HG03565 (cell line): ENCODE data around the gene INPP5A.
A peak's percentile ranks its signal among the peaks of the same experiment; 100 is the strongest.
"Not testable (repeated sequence)": the region's sequence is repeated elsewhere in the genome, so short reads cannot be mapped to it uniquely, and the experiment has no call there.

Source experiments
- ATAC-seq: cut with Tn5 transposase; IDR thresholded peaks from one replicate; pipeline ENCODE4 v1.9.1; 2021; ENCODE audit warnings: mild to moderate bottlenecking, moderate library complexity; ENCODE audit not compliant: unreplicated experiment

INPP5A gene

DNA sequence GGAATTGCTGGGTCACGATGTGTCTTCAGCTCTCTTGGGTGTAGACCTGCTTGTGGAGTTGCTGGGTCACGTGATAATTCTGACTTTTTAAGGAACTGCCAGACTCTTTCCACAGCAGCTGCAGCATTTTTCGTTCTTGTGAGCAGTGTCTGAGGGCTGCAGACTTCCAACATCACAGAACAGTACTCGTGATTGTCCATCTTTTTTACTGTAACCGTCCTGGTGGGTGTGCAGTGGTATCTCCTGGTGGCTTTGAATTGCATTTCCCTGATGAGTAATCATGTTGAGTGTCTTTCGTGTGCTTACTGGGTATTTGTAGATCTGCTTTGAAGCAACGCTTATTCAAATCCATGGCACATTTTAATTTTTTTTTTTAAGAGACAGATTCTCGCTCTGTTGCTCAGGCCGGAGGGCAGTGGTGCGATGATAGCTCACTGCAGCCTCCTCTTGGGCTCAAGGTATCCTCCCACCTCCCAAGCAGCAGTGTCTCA is 22.7 kb downstream of the INPP5A start:
- ATAC-seq: no peak

DNA sequence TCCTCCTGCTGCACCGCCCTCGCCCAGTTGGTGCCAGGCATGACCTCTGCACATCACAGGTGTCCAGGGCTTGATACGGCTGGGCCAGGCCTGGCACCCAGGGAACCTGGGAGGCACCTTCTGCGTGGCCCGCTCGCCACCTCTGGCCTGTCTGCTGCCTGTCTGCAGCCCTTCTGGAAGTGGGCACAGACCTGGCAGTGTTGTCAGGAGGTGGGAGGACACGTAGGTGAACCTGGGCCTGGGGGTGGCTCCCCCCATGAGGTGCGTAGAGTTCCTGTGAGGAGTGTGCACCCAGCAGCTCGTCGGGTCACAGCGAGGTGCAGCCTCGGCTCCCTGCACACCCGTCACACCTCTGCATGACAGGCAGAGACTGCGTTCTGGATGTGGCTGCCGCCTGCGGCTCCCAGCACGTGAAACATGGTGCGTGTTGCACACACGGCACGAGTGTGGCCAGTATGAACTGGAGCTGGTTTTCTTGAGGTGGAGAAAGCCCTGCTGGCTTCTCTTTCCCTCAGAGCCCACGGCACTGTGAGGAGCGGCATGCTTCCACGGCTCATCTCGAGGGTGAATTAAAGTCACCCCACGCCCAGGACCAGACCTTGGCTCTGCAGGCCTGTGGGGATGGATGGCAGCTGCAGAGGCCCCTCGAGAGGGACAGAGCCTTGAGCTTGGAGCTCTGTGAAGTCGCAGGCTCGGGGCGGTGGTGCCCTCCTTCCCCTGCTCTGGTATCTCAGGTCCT is 24.8 kb downstream of the INPP5A start:
- no peak for ATAC-seq

DNA sequence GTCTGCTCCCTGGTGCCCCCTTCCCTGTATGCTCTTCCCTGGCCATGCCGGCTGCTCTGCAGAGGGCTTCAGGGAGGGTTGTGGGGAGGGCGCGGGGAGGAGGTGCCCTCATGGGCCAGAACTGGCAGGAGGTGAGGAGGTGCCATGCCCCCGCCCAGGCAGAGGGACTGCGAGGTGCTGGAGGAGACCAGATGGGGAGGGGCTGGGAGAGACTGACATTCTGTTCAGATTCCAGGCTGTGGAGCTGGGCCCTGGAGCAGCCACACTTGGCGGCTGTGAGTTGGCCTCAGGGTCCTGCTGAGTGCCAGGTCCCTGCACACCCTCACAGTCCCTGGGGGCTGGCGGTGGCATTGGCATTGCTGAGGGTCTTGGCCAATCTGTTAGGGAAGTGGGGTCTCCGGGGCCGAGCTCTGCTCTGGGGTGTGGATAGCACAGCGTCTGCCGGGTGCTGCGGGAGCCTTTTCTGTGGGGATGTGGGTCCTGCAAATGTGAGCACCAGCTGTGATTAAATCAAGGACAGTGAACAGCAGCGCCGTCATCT is 25.4 kb downstream of the INPP5A start:
- ATAC-seq: no peak

DNA sequence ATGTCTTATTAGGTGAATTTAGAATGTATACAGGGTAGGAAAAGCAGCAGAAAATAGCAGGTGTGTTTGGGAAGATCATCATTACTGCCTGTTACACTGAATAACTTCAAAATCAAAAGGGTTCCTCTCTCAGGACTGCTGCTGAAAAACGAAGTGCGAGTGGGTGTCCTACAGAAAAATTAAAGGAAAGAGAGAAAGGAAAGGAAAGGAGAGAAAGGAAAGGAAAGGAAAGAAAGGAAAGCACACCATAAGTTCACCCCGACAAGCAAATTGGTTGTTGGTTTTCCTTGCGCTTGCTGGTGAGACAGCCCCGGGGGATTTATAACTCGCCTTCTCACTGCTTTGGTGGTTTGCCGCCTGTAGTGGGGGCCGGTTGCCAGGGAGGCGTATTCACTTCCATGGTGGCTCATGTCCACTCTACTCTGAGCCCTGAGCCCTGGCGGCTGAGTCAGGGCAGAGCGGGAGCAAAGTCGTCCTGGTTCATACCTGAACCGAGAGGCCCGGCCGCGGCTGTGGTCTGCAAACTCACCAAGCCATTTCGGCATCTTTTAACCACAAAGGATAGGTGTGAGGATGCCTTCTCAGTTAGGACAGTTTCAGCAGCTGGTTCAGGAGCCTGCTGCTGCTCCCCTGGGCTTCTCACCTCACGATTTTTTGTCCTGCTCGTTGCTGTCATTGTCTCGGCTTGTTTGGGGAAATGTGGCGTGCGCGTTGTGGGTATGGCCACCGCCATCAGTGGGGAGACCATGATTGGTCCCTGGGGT is 26.1 kb downstream of the INPP5A start:
- ATAC-seq: peak; percentile 67

DNA sequence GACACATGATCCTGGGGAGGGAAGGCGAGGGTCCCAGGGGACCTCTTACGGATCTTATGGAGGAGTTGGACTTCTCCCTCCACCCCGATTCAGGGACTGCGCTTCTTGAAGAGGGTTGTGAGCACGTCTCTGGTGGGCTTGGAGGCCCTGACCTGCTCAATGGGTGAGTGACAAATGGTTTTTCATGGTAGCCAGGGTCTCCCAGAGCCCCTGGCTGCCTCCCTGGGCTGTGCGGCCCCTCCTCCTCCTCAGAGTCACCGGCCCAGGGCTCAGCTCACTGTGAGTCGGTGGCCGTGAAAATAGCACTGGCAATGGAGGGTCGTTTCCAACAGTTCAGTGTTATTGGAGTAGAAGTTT is 26.6 kb downstream of the INPP5A start:
- no peak for ATAC-seq

DNA sequence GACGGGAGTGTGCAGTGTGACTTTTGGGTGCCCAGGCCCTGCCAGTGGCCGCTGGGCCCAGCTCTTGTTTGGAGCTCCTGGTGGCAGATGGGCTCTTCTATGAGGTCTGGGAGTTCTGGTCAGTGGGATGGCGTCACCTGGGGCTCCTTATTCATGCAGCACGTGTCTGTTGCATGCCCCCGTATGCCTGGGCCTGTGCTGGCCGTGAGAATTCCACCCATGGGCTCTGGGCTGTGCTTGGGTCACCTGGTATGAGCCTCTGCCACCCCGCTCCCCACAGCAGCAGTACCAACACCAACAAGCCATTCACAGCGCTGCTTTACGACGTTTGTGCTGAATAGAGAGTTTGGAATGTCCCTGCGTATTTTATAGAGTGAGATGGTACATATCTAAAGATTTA is 27.1 kb downstream of the INPP5A start:
- ATAC-seq: no peak

DNA sequence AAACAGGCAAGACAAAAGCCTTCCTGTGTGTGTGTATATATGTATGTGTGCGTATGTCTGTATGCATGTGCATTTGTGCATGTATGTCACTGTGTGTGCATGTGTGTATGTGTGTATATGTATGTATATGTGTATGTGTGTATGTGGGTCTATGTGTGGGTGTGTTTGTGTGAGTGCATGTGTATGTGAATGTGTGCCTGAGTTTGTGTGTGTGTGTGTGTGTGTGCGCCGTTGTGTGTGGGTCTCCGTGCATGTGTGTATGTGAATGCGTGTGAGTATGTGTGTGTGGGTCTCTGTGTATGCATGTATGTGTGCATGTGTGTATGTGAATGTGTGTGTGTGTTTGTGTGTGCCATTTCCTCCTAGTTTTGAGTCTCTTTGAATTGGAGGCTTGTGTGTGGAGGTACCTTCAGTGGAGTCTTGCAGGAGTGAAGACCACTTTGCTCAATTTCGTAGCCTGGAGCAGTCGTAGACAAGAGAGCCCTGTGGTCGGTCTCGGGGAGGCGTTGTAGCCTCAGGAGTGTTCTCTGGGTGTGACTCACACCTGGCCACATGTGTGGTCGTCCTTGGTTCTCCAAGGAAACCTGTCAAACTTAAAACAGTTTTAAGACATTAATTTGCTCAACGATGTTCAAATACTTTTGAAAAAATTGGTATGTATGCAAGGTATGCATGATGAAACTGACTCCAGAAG is 28.1 kb downstream of the INPP5A start:
- no peak for ATAC-seq

DNA sequence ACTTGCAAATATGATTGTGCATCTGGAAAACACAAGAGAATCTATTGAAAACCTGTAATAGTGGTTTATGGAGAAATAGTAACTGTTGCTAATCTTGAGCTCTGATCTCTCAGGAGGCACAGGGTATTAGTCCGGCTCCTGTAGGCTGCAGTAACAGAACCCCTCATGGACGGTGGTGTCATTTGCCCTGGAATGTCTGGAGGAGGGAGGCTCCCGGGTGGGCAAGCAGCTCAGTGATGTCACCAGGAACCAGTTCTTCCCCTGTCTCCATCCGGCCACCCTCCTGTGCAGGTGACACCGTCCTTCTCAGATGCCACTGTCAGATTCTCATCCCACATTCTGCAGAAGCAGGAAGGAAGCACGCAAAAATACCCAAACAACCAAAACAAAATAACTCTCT is 29.3 kb downstream of the INPP5A start:
- no peak for ATAC-seq

DNA sequence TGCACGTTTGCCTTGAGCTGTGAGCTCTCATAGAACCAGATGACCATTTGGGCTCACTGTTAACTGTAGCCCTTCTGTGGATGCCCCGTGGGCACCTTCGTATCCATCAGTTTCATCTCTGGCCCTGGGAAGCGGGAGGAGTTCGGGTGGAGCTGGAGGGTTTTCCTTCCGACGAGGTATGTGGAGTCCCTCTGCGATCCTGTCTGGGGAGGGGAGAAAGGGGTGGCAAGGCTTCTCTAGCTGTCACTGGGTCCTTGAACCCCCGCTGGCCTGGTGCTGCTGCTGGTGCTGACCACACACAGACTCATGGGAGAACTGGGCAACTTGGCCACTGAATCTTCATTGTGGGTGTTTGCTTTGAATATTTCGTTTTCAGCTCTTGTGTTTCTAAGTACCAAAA is 32.7 kb downstream of the INPP5A start:
- ATAC-seq: no peak

DNA sequence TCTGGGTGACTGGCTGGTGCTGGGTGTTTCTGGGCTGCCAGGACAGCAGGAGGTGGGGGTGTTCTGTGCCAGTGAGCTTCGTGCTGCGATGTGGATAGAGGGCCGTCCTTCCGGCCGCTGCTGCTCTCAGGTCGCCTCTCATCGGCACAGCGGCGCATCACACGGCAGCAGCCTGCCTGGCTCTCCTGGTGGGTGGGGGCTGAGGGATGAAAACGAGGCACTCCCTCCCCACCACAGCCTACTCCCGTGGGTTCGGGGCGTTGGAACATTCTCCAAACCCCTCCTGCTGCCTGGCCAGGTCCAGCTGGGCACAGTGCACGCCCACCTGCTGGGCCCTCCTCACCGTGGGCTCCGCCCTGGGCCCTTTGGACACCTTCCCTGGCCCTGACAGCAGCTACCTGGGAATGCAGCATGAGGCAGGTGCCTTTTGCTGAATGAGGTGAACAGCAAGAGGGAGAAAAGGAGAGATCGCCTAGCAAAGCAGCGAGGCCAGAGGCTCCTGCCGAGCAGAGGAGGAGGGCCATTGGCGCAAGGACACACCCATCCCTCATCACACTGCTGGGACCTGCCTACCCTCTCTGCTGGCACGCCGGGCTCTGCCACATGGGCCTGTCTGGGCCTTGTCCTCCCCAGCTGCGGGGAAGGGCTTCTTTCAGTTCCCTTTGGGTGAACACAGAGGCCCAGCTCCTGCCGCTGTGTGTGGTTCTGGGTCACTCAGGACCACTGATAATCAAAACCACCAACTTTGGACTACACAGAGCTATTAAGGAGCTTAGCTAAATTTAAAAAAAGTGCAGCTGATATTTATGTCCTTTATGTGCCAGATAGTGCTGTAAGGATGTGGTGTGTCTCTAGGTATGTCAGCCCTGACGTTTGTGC is 33.4 kb downstream of the INPP5A start:
- peak; percentile 22 for ATAC-seq

DNA sequence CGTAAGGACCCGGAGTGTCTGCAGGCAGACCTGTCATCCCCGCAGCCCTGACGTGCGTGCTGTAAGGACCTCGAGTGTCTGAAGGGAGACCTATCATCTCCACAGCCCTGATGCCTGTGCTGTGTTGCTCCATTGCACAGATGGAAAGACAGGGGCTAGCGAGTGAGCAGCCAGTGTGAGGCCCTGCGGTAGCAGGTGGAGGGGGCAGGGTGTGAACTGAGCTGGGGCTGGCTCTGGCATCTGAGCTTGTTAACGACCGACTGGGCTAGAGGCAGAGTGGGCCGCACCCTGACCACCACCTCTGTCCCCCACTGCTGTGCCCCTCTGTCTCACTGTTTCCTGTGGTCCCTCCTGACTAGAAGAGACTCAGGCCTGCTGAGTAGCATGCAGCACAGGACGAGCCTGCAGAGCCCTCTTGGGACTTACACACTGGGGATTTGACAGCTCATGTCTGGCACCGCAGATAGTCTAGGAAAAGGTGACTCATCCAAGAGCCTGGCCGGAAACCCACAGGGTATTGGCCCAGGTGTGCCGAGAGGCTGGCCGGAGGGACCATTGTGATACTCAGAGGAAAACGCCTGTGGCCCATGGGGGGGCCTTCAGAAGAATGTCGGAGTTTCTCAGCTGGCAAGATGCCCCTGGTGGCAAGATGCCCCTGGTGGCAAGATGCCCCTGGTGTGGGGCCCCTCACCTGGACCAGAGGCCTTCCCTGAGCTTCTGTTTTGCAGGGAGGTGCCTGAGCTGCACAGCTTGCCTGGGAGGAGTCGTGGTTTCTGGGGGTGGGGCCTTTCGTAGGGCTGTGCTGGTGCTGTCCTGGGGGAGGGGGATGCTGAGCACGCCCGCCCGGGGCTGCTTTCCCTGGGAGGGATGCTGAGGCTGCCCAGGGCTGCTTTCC is 34.3 kb downstream of the INPP5A start:
- peak; percentile 77 for ATAC-seq

DNA sequence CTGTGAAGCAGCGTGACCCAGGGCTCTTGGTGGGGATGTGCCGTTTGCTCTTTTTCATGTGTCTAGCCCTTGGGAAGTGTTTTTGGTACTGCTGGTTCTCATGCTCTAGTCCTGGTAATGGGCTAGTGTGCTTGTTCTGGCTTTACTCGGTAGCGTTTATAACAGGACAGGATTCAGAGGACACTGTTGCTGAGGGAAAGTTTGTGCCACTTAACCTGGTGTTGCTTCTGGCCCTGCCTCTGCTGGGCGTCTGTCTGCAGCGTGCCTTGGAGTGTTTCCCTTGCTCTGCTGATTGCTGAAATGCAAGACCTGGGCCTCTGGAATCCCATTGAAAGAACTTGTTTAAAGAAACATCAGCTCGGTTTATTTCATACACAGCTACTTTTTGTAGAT is 35.0 kb downstream of the INPP5A start:
- ATAC-seq: no peak

DNA sequence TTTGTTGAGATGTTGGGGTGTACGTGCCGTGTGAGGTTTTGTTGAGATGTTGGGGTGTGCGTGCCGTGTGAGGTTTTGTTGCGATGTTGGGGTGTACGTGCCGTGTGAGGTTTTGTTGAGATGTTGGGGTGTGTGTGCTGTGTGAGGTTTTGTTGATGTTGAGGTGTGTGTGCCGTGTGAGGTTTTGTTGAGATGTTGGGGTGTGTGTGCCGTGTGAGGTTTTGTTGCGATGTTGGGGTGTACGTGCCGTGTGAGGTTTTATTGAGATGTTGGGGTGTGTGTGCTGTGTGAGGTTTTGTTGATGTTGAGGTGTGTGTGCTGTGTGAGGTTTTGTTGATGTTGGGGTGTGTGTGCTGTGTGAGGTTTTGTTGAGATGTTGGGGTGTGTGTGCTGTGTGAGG is 35.4 kb downstream of the INPP5A start:
- not testable (repeated sequence) for ATAC-seq

DNA sequence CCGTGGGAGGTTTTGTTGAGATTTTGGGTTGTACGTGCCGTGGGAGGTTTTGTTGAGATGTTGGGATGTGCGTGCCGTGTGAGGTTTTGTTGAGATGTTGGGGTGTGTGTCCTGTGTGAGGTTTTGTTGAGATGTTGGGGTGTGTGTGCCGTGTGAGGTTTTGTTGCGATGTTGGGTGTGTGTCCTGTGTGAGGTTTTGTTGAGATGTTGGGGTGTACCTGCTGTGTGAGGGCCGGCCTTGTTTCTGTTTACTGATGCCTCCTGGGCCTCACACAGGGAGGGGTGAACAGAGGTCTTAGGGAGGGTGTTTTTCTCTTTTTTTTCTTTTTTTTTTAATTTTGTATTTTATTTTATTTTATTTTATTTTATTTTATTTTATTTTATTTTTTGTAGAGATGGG is 36.7 kb downstream of the INPP5A start:
- ATAC-seq: no peak

DNA sequence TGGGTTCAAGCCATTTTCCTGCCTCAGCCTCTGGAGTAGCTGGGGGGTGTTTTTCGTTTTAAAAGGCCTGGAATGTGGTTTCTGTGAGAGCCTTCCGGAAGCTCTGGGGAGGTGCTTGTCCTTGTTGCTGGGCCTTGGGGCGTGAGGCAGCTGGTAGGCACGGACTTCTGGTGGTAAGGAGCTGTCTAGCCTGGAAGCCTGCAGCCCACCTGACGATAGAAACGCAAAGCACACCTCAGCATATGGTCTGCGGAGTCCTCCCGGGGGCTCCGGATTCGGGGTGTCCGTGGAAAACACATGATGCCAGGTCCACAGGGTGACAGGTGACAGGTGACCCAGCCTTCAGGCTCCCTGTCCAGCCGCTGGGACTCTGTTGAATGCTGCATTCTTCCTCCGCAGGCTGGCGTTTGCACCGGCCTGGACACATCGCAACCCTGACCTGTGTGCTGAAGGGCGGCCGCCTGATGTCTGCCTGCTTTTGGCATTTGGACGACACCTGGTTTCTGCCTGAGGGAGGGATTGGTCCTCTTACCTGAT is 37.3 kb downstream of the INPP5A start:
- ATAC-seq: no peak

DNA sequence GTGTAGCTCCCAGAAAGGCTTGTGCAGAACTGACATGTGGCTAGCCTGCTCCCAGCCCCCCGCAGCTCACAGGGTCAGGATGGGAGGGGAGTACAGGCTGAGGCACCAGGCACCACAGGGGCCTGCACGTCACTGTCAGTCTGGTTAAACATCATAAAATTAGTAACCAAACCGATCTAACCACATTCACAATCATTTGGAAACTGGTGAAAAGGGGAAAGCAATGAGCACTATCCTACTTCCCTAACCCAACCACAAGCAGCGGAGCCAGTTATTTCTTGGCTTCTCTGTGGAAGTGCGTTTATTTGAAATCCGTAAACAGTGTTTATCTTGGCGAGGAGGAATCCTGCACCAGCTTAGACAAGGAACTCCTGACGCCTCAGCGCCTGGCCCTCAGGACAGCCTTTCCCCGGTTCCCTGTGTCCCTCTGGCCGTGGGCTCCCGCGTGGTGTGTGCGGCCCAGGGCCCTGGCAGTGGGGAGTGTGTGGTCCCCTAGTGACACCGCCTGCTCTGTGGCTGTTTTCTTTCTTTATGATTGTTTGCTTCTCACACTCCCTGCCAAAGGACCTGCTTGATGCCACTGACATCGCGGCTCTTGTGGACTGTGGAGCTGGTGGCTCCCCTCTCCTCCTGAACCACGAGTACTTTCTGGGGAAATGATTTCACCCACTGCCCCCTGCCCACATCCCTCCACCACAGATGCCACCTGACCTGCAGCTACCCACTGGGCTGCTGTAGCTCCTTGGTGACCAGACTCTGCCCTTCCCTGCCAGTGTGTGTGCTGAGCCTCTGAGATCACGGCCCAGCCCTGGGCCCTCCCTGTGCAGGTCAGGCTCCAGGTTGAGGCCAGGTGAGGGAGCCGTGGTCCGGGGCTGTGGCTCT is 38.0 kb downstream of the INPP5A start:
- peak; percentile 26 for ATAC-seq

DNA sequence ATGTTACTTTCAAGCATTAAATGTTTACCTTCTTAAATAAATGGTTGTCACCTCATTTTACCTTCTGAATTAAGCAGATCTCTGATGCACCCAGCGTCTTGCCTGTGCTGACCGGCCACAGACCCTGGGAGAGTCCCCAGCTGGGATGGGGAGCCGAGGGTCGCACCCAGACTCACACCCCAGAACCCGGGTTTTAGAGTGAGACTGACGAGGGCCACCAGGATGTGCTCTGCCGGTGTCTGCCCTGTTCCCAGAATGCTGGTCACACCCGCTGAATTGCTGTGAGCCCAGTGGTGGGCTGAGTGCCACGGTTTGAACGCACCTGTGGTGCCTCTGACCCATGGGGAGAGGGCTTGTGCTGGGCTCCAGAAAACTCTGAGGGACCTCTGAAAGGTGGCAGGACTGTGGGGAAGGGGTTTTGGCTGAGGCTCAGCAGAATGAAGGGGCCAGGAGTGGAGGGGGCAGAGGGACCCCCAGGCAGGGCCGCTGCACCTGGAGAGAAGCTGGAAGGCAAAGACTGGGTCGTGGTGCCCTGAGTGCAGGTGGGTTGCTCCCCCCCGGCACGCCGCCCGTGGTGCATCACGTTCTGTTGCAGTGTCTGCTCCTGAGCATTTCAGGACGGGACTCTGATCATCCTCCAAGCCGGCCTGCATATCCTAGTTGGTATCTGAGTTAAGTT is 39.2 kb downstream of the INPP5A start:
- no peak for ATAC-seq
